ENCODE results near the gene DHODH.

Gene DHODH

GRCh38 chr16:72008424-72009216, at the start of gene DHODH (continued):
- TF ChIP-seq PRDM2 (tag by site-specific recombination; IDR thresholded peaks at IDR 0.05; ENCODE audit: borderline replicate concordance): no peak
- no peak for TF ChIP-seq TRIM28 (IDR thresholded peaks at IDR 0.05; ENCODE audit: borderline replicate concordance, low read length)
- TF ChIP-seq ZNF132 (tag by site-specific recombination; IDR thresholded peaks at IDR 0.05; ENCODE audit: borderline replicate concordance): no peak
- no peak for TF ChIP-seq FEZF1 (tag by site-specific recombination; IDR thresholded peaks at IDR 0.05)
- no peak for TF ChIP-seq ZNF202 (tag by site-specific recombination; IDR thresholded peaks at IDR 0.05; ENCODE audit: borderline replicate concordance)
- no peak for TF ChIP-seq ZSCAN18 (tag by site-specific recombination; IDR thresholded peaks at IDR 0.05)

GRCh38 chr16:71961066-71962039, 47.2 kb upstream of the DHODH start:
- POLR2A ChIA-PET: interaction anchor here (0.5 to 1.0 kb wide), 3 partner anchors 67 to 172 kb away, joined by 3 to 7 read pairs (median 4); no protein-coding TSS in a partner anchor
- Histone ChIP-seq H3K9me3 (ENCODE audit: control insufficient read depth, insufficient read depth, low read depth, low read length) (no peaks in the 10 kb centered on the region), H3K27ac (ENCODE audit: extremely low read depth, low read depth, low read length) (no peak overlapping the region), H3K4me3 (ENCODE audit: low read depth, low read length) (no peak overlapping the region), H3K36me3 (ENCODE audit: control insufficient read depth in 2 of 2, insufficient read depth in 1 of 2, low read length in 2 of 2) (no peaks in the 10 kb centered on the region), H3K4me1 (ENCODE audit: control insufficient read depth, insufficient read depth, low read length) (no peaks in the 10 kb centered on the region)
- CTCF ChIA-PET: interaction anchor here (0.6 to 5.1 kb wide), 39 partner anchors 10 to 329 kb away, joined by 3 to 59 read pairs (median 4); partner anchors contain the start of genes ATXN1L and ZNF821
- peak; percentile 65 for TF ChIP-seq ZNF335 (tag by site-specific recombination; conservative IDR thresholded peaks at IDR 0.05)
- TF ChIP-seq CTCF (tag by site-specific recombination; IDR thresholded peaks at IDR 0.05): peak; percentile 74; the same call in 1 of the 2 replicates
- peak; percentile 10; the same call in 1 of the 2 replicates for TF ChIP-seq ZNF629 (tag by site-specific recombination; IDR thresholded peaks at IDR 0.05)
- no peak for TF ChIP-seq ZNF155 (tag by site-specific recombination; IDR thresholded peaks at IDR 0.05)
- 0 out of 2 replicates have a peak, but pooled peaks have one; percentile 27 for TF ChIP-seq ZNF2 (tag by site-specific recombination; IDR thresholded peaks at IDR 0.05)
- TF ChIP-seq ZSCAN16 (tag by site-specific recombination; IDR thresholded peaks at IDR 0.05): no peak
- TF ChIP-seq ZNF561 (tag by site-specific recombination; IDR thresholded peaks at IDR 0.05; ENCODE audit: borderline replicate concordance): peak; percentile 22; the same call in 1 of the 2 replicates
- TF ChIP-seq ZNF623 (tag by site-specific recombination; IDR thresholded peaks at IDR 0.05): no peak
- TF ChIP-seq TSHZ1 (tag by site-specific recombination; IDR thresholded peaks at IDR 0.05; ENCODE audit: borderline replicate concordance): no peak
- no peak for TF ChIP-seq ZNF529 (tag by site-specific recombination; IDR thresholded peaks at IDR 0.05; ENCODE audit: insufficient replicate concordance)
- 0 out of 2 replicates have a peak, but pooled peaks have one; percentile 32 for TF ChIP-seq HIC1 (tag by site-specific recombination; IDR thresholded peaks at IDR 0.05)
